Caco-2 (cell line): ENCODE data around the gene NEAT1. TPM values are rescaled to one million over a fixed set of nuclear protein-coding genes. Genes with fewer than 3 reads are reported as not detected.
"Not testable (repeated sequence)": the region's sequence is repeated elsewhere in the genome, so short reads cannot be mapped to it uniquely, and the experiment has no call there.

Experiments used
- BruUV-seq: library from RNA; stranded (reverse); fragments of 400-500 nt; replicated peaks from 2 replicates; lab custom pipeline; 2021; lab: Mats Ljungman, UMichigan
- CTCF ChIA-PET: fragments of 300-600 bp; sonication (Branson Sonifier 250); formaldehyde crosslinking; loops from one replicate; lab custom pipeline; 2022; ENCODE audit warnings: antibody characterized with exemption; lab: Charles Lee
- POLR2A ChIA-PET: fragments of 300-600 bp; sonication (Branson Sonifier 250); formaldehyde crosslinking; loops from one replicate; lab custom pipeline; 2022; ENCODE audit warnings: antibody characterized with exemption; lab: Charles Lee
- DNase-seq, 2 experiments: peaks; one replicate each; pipeline versions ENCODE4 v3.0.0 to v3.0.0-alpha.2; 2020 to 2022
- H3K27me3 ChIP-seq: replicated peaks from 2 replicates; pipeline ENCODE4 v1.6.0; 2011; ENCODE audit warnings: low read length; ENCODE audit not compliant: control insufficient read depth, insufficient read depth
- H3K36me3 ChIP-seq: 2 replicates; pipeline ENCODE4 v1.5.1; 2011; ENCODE audit warnings: low read length; ENCODE audit not compliant: control insufficient read depth, insufficient read depth
- H3K4me1 ChIP-seq: fragments of 250-450 bp; sonication (Bioruptor Pico); 2 replicates; pipeline ENCODE4 v1.5.1; 2020; ENCODE audit warnings: mild to moderate bottlenecking
- H3K4me3 ChIP-seq: 2 replicates; pipeline ENCODE4 v1.5.1; 2011; ENCODE audit warnings: low read depth, mild to moderate bottlenecking, control low read depth, low read length
- H3K9me3 ChIP-seq: fragments of 250-450 bp; sonication (Bioruptor Pico); 2 replicates; pipeline ENCODE4 v1.5.1; 2020; ENCODE audit warnings: mild to moderate bottlenecking, moderate library complexity
- H3K27ac Mint-ChIP-seq: one replicate; pipeline ENCODE4 v1.8.0; 2022; ENCODE audit warnings: mixed read lengths; ENCODE audit not compliant: unreplicated experiment
- H3K27me3 Mint-ChIP-seq: one replicate; pipeline ENCODE4 v1.8.0; 2022; ENCODE audit warnings: mixed read lengths; ENCODE audit not compliant: insufficient read depth, unreplicated experiment
- H3K36me3 Mint-ChIP-seq: one replicate; pipeline ENCODE4 v1.8.0; 2022; ENCODE audit warnings: mild to moderate bottlenecking, mixed read lengths; ENCODE audit not compliant: insufficient read depth, unreplicated experiment
- H3K4me1 Mint-ChIP-seq: one replicate; pipeline ENCODE4 v1.8.0; 2022; ENCODE audit warnings: low read depth, mixed read lengths; ENCODE audit not compliant: unreplicated experiment
- H3K4me3 Mint-ChIP-seq: one replicate; pipeline ENCODE4 v1.8.0; 2022; ENCODE audit warnings: mild to moderate bottlenecking, moderate library complexity, mixed read lengths; ENCODE audit not compliant: unreplicated experiment
- H3K9me3 Mint-ChIP-seq: one replicate; pipeline ENCODE4 v1.8.0; 2022; ENCODE audit warnings: mixed read lengths; ENCODE audit not compliant: unreplicated experiment
- CTCF ChIP-seq, 2 experiments: fragments of 200-600 bp in 1 of 2; IDR thresholded peaks; 1 replicate in 1 of 2; 2 replicates in 1 of 2; pipeline versions ENCODE4 v1.5.1 to v1.8.0; 2011 to 2022; ENCODE audit warnings: antibody characterized with exemption in 1 of 2, control low read depth in 1 of 2, inconsistent platforms in 1 of 2, low read depth in 1 of 2, low read length in 1 of 2, mild to moderate bottlenecking in 1 of 2, moderate library complexity in 1 of 2; ENCODE audit not compliant: insufficient read depth in 1 of 2, severe bottlenecking in 1 of 2, unreplicated experiment in 1 of 2
- intact Hi-C: fragments of 100-400 bp; cut with micrococcal nuclease; formaldehyde crosslinking; loops from one replicate; pipeline ENCODE4 v1.10.0; 2022; ENCODE audit not compliant: unreplicated experiment
- total RNA-seq: library from RNA; stranded (reverse); gene quantifications from 2 replicates; pipeline ENCODE4 v1.2.3, GENCODE V29; 2022

Gene NEAT1
- total RNA-seq, 1 experiment from 2014 or later = 254 TPM

GRCh38 chr11:65410936-65411680, 11.5 kb upstream of the NEAT1 start:
- ChIA-PET POLR2A (no interaction called here), CTCF (no interaction called here)
- Histone ChIP-seq H3K4me1 (peaks cover 7% of the 10 kb centered on the region), H3K36me3 (no peaks in the 10 kb centered on the region; the same call in none of the 2 replicates), H3K4me3 (no peak overlapping the region), H3K9me3 (no peaks in the 10 kb centered on the region), H3K27me3 (no peaks in the 10 kb centered on the region)
- H3K27me3 Mint-ChIP-seq = no peaks in the 10 kb centered on the region
- peak overlapping the region; percentile 17 for H3K27ac Mint-ChIP-seq
- H3K4me3 Mint-ChIP-seq = no peak overlapping the region
- no TSS peak for BruUV-seq
- H3K9me3 Mint-ChIP-seq = no peaks in the 10 kb centered on the region
- DNase-seq = peak in 1 of 2 experiments; percentile 32
- TF ChIP-seq CTCF (IDR thresholded peaks at IDR 0.05; ENCODE audit: insufficient read depth in 1 of 2, low read depth in 1 of 2, low read length in 1 of 2, severe bottlenecking in 1 of 2, unreplicated experiment in 1 of 2) = no peak
- peaks cover 59% of the 10 kb centered on the region for H3K36me3 Mint-ChIP-seq
- intact Hi-C loops = no loop called here
- H3K4me1 Mint-ChIP-seq = peaks cover 9% of the 10 kb centered on the region

DNA sequence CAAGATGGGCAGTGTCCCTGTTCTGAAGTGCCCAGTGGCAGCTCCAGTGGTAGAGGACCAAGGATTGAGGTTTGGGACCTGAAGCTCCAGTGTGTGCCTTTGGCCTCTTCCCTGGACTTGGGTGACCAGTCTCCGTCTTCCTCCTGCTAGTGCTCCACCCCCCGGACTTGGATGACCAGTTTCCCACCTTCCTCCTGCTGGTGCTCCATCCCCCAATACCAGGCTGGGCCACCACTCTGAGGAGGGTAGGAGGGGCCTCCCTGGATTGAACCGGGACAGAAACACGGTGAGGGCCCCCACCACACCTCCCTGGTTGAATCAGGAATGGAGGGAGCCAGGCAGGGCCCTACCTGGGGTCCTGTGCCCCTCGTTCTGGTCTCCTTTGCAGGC, 10.9 kb upstream of the NEAT1 start:
- intact Hi-C loops = no loop called here
- H3K27me3 ChIP-seq = no peaks in the 10 kb centered on the region
- no peak overlapping the region for H3K4me3 ChIP-seq
- no peaks in the 10 kb centered on the region for H3K9me3 Mint-ChIP-seq
- ChIA-PET POLR2A (no interaction called here), CTCF (no interaction called here)
- peak overlapping the region; percentile 17 for H3K27ac Mint-ChIP-seq
- no peaks in the 10 kb centered on the region for H3K27me3 Mint-ChIP-seq
- peaks cover 64% of the 10 kb centered on the region for H3K36me3 Mint-ChIP-seq
- no peak for DNase-seq
- no TSS peak for BruUV-seq
- peaks cover 11% of the 10 kb centered on the region for H3K4me1 ChIP-seq
- no peak for TF ChIP-seq CTCF (IDR thresholded peaks at IDR 0.05; ENCODE audit: insufficient read depth in 1 of 2, low read depth in 1 of 2, low read length in 1 of 2, severe bottlenecking in 1 of 2, unreplicated experiment in 1 of 2)
- H3K4me3 Mint-ChIP-seq = no peak overlapping the region
- H3K9me3 ChIP-seq = no peaks in the 10 kb centered on the region
- peaks cover 11% of the 10 kb centered on the region for H3K4me1 Mint-ChIP-seq
- no peaks in the 10 kb centered on the region; the same call in none of the 2 replicates for H3K36me3 ChIP-seq

DNA sequence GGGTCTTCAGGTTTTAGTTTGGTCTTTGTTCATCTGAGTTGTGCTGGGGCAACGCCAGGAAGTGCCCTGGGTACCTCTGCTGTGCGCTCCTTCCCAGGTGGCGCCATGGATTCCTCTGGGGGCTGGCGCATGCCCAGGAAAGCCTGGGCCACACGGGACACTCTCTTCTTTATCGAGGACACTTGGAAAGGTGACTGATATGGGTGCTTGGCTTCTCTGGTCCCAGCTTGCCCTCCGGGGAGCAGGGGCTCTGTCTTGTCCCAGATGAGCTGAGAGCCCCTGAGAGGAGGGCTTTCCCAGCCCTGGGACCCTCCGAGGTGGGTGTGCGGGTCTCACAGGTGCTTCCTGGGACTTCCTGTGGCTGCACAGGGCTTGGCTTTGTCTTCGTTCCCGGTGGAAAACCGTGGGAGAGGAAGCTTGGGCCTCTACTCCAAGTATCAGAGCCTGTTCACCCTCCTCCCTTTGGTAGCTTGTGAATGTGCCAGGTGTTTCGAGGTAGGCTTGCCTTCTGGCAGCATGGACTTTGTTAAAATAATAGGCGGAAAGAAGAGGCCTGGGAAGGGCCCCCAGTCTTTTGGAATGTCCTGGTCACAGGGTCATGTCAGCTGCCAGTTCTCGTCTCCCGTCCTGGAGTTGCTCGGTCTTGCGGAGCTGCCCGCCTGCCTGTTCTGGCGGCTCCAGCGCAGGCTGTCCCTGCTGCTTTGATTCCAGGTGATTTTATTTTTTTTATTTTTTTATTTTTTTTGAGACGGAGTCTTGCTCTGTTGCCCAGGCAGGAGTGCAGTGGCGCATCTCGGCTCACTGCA, 10.1 kb upstream of the NEAT1 start:
- Mint-ChIP-seq H3K9me3 (no peaks in the 10 kb centered on the region), H3K4me1 (peaks cover 19% of the 10 kb centered on the region), H3K4me3 (no peak overlapping the region), H3K36me3 (peaks cover 57% of the 10 kb centered on the region), H3K27ac (peak overlapping the region; percentile 17), H3K27me3 (no peaks in the 10 kb centered on the region)
- peaks cover 19% of the 10 kb centered on the region for H3K4me1 ChIP-seq
- no TSS peak for BruUV-seq
- H3K36me3 ChIP-seq = no peaks in the 10 kb centered on the region; the same call in none of the 2 replicates
- intact Hi-C loops = no loop called here
- no peaks in the 10 kb centered on the region for H3K27me3 ChIP-seq
- TF ChIP-seq CTCF (IDR thresholded peaks at IDR 0.05; ENCODE audit: insufficient read depth in 1 of 2, low read depth in 1 of 2, low read length in 1 of 2, severe bottlenecking in 1 of 2, unreplicated experiment in 1 of 2) = no peak
- H3K4me3 ChIP-seq = no peak overlapping the region
- POLR2A ChIA-PET = interaction anchor here (0.6 kb wide), 1 partner anchor 22 kb away, joined by 6 read pairs; no protein-coding TSS in a partner anchor
- H3K9me3 ChIP-seq = no peaks in the 10 kb centered on the region
- CTCF ChIA-PET = no interaction called here
- DNase-seq = peak in 1 of 2 experiments; percentile 33

DNA sequence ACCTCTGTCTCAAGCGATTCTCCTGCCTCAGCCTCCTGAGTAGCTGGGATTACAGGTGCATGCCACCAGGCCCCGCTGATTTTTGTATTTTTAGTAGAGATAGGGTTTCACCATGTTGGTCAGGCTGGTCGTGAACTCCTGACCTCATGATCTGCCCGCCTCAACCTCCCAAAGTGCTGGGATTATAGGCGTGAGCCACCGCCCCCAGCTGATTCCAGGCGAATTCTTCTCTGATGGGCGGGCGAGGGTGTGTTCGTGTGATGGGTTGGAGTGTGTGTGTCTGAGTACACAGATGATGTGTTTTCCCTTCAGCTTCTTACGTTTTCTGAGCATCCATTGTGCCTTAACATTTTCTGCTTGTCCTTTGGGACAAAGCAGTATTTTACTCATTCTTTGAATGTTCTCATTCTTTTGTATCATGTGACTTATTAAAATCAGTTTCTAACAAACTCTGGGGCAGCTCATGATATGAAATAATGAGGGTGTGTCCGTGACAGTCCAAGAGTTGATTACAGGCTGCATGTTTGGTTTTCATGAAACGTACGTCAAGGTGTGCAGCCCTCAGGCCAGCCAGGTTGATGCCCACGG, 9.4 kb upstream of the NEAT1 start:
- H3K4me1 Mint-ChIP-seq = peaks cover 25% of the 10 kb centered on the region
- peaks cover 26% of the 10 kb centered on the region for H3K4me1 ChIP-seq
- H3K9me3 ChIP-seq, H3K27ac Mint-ChIP-seq, H3K9me3 Mint-ChIP-seq, intact Hi-C loops, H3K36me3 ChIP-seq, H3K4me3 Mint-ChIP-seq, H3K27me3 Mint-ChIP-seq, POLR2A ChIA-PET, H3K27me3 ChIP-seq, CTCF ChIA-PET, H3K4me3 ChIP-seq: not testable (repeated sequence)
- TSS peak; percentile 7 for BruUV-seq
- H3K36me3 Mint-ChIP-seq = peaks cover 55% of the 10 kb centered on the region
- peak in 1 of 2 experiments; percentile 17 for DNase-seq
